Measurements from ENCODE around the gene MAP7.

MAP7 gene

GRCh38 chr6:136571065-136571464 lies 20.8 kb upstream of the MAP7 start:
- H3F3A ChIP-seq (ENCODE audit: control insufficient read depth, insufficient read depth), result no peaks in the 10 kb centered on the region
- TF ChIP-seq EZH2phosphoT487 (IDR thresholded peaks at IDR 0.05; ENCODE audit: borderline replicate concordance, low read length), result no peak
- no peak for TF ChIP-seq CTCF (IDR thresholded peaks at IDR 0.05; ENCODE audit: low read depth, low read length, poor library complexity, severe bottlenecking)
- no peaks in the 10 kb centered on the region for H4K20me1 ChIP-seq (ENCODE audit: control insufficient read depth, insufficient read depth, low read depth, low read length)
- no peaks in the 10 kb centered on the region for H3K4me1 ChIP-seq (ENCODE audit: control insufficient read depth, low read length)
- no peak overlapping the region for H3K4me2 ChIP-seq (ENCODE audit: low read length)
- H3K9me2 ChIP-seq (replicated peaks; ENCODE audit: control insufficient read depth, low read length), result no peaks in the 10 kb centered on the region
- no peaks in the 10 kb centered on the region for H3K79me2 ChIP-seq (ENCODE audit: control insufficient read depth, low read length)
- H3K4me3 ChIP-seq (ENCODE audit: low read length), result no peak overlapping the region
- peaks cover 10% of the 10 kb centered on the region; the same call in 1 of the 2 replicates for H3K9me3 ChIP-seq (ENCODE audit: control insufficient read depth, insufficient read depth, low read length)
- no peak overlapping the region for H3K27ac ChIP-seq (ENCODE audit: low read depth, low read length)
- H3K27me3 ChIP-seq (ENCODE audit: control insufficient read depth, low read length), result no peaks in the 10 kb centered on the region
- H3K36me3 ChIP-seq (ENCODE audit: control insufficient read depth, low read length), result no peaks in the 10 kb centered on the region

DNA sequence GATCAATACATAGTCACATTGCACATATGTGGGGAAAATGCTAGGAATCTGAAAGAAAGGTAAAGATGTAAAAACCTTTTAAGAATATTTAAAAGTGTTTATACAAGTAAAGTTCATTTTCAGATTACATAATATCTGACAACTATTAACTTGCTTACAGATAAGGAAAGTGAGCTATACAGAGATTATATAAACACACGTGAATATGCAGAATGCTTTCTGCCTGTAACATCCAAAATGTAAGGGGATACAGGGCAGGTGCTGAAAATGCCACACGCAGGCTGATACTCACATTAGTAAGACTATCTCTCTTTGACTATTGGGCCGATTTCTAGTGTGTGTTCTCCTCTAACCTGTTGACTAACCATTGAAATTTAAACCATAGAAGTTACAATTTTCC lies 17.9 kb upstream of the MAP7 start:
- TF ChIP-seq CTCF (IDR thresholded peaks at IDR 0.05; ENCODE audit: low read depth, low read length, poor library complexity, severe bottlenecking) (no peak), EZH2phosphoT487 (IDR thresholded peaks at IDR 0.05; ENCODE audit: borderline replicate concordance, low read length) (no peak)
- Histone ChIP-seq H3F3A (ENCODE audit: control insufficient read depth, insufficient read depth) (no peaks in the 10 kb centered on the region), H3K27ac (ENCODE audit: low read depth, low read length) (no peak overlapping the region), H3K79me2 (ENCODE audit: control insufficient read depth, low read length) (no peaks in the 10 kb centered on the region), H3K4me2 (ENCODE audit: low read length) (no peak overlapping the region), H3K9me3 (ENCODE audit: control insufficient read depth, insufficient read depth, low read length) (peaks cover 10% of the 10 kb centered on the region; the same call in 1 of the 2 replicates), H3K4me1 (ENCODE audit: control insufficient read depth, low read length) (no peaks in the 10 kb centered on the region), H3K27me3 (ENCODE audit: control insufficient read depth, low read length) (no peaks in the 10 kb centered on the region), H3K36me3 (ENCODE audit: control insufficient read depth, low read length) (no peaks in the 10 kb centered on the region), H3K9me2 (replicated peaks; ENCODE audit: control insufficient read depth, low read length) (no peaks in the 10 kb centered on the region), H4K20me1 (ENCODE audit: control insufficient read depth, insufficient read depth, low read depth, low read length) (no peaks in the 10 kb centered on the region), H3K4me3 (ENCODE audit: low read length) (no peak overlapping the region)

- Histone ChIP-seq H3K9me2 (replicated peaks; ENCODE audit: control insufficient read depth, low read length) (no peaks in the 10 kb centered on the region), H3K9me3 (ENCODE audit: control insufficient read depth, insufficient read depth, low read length) (peaks cover 10% of the 10 kb centered on the region; the same call in 1 of the 2 replicates), H3K79me2 (ENCODE audit: control insufficient read depth, low read length) (no peaks in the 10 kb centered on the region), H3K27me3 (ENCODE audit: control insufficient read depth, low read length) (no peaks in the 10 kb centered on the region), H4K20me1 (ENCODE audit: control insufficient read depth, insufficient read depth, low read depth, low read length) (no peaks in the 10 kb centered on the region), H3K4me2 (ENCODE audit: low read length) (no peak overlapping the region), H3K4me3 (ENCODE audit: low read length) (no peak overlapping the region), H3F3A (ENCODE audit: control insufficient read depth, insufficient read depth) (no peaks in the 10 kb centered on the region), H3K36me3 (ENCODE audit: control insufficient read depth, low read length) (no peaks in the 10 kb centered on the region), H3K4me1 (ENCODE audit: control insufficient read depth, low read length) (no peaks in the 10 kb centered on the region), H3K27ac (ENCODE audit: low read depth, low read length) (no peak overlapping the region)
- TF ChIP-seq EZH2phosphoT487 (IDR thresholded peaks at IDR 0.05; ENCODE audit: borderline replicate concordance, low read length) (no peak), CTCF (IDR thresholded peaks at IDR 0.05; ENCODE audit: low read depth, low read length, poor library complexity, severe bottlenecking) (no peak)
These were observed 17.5 kb upstream of the MAP7 start for GRCh38 chr6:136567688-136568087.

Data from DOHH2 (cell line).